Neural progenitor cell (in vitro differentiated cells): Measurements from ENCODE around the gene SLC9C2. TPM values are rescaled to one million over a fixed set of nuclear protein-coding genes. Genes with fewer than 3 reads are reported as not detected.
A peak's percentile ranks its signal among the peaks of the same experiment; 100 is the strongest.
"Not testable (repeated sequence)": the region's sequence is repeated elsewhere in the genome, so short reads cannot be mapped to it uniquely, and the experiment has no call there.

ENCODE experiments used
- DNase-seq: peaks from one replicate; pipeline ENCODE4 v3.0.0-alpha.2; 2016; ENCODE audit warnings: low spot score
- H2AFZ ChIP-seq: fragments of 200-600 bp; sonication (generic); replicated peaks from 2 replicates; pipeline ENCODE4 v1.6.1; 2016; ENCODE audit warnings: antibody characterized with exemption
- H3F3A ChIP-seq: fragments of 200-600 bp; sonication (generic); 2 replicates; pipeline ENCODE4 v1.6.1; 2016; ENCODE audit warnings: antibody characterized with exemption, low read depth
- H3K27ac ChIP-seq: fragments of 200-600 bp; sonication (generic); 2 replicates; pipeline ENCODE4 v1.5.1; 2016; ENCODE audit warnings: mild to moderate bottlenecking
- H3K27me3 ChIP-seq: fragments of 200-600 bp; sonication (generic); 2 replicates; pipeline ENCODE4 v1.6.1; 2016; ENCODE audit warnings: mild to moderate bottlenecking, moderate library complexity
- H3K36me3 ChIP-seq: fragments of 200-600 bp; sonication (generic); 2 replicates; pipeline ENCODE4 v1.5.1; 2016
- H3K4me1 ChIP-seq: fragments of 200-600 bp; sonication (generic); 2 replicates; pipeline ENCODE4 v1.6.1; 2016; ENCODE audit warnings: mixed run types
- H3K4me2 ChIP-seq: fragments of 200-600 bp; sonication (generic); 2 replicates; pipeline ENCODE4 v1.6.1; 2016
- H3K4me3 ChIP-seq: fragments of 200-600 bp; sonication (generic); 2 replicates; pipeline ENCODE4 v1.5.1; 2016
- H3K79me2 ChIP-seq: fragments of 200-600 bp; sonication (generic); 2 replicates; pipeline ENCODE4 v1.6.1; 2016; ENCODE audit warnings: low read depth
- H3K9ac ChIP-seq: fragments of 200-600 bp; sonication (generic); 2 replicates; pipeline ENCODE4 v1.6.1; 2016
- H3K9me3 ChIP-seq: fragments of 200-600 bp; sonication (generic); 2 replicates; pipeline ENCODE4 v1.5.1; 2016; ENCODE audit warnings: low read depth
- H4K20me1 ChIP-seq: fragments of 200-600 bp; sonication (generic); 2 replicates; pipeline ENCODE4 v1.6.1; 2016; ENCODE audit warnings: low read depth
- H3K27ac Mint-ChIP-seq: 3 replicates; pipeline ENCODE4 v1.8.0; 2021; ENCODE audit warnings: mixed read lengths
- H3K27me3 Mint-ChIP-seq: 2 replicates; pipeline ENCODE4 v1.8.0; 2022; ENCODE audit warnings: low read depth, mild to moderate bottlenecking, inconsistent platforms, moderate library complexity, mixed read lengths; ENCODE audit not compliant: insufficient read depth
- H3K36me3 Mint-ChIP-seq: 3 replicates; pipeline ENCODE4 v1.8.0; 2021; ENCODE audit warnings: mixed read lengths
- H3K4me1 Mint-ChIP-seq: 3 replicates; pipeline ENCODE4 v1.8.0; 2021; ENCODE audit warnings: mixed read lengths
- H3K4me3 Mint-ChIP-seq: 3 replicates; pipeline ENCODE4 v1.8.0; 2021; ENCODE audit warnings: mild to moderate bottlenecking, moderate library complexity, mixed read lengths
- H3K9me3 Mint-ChIP-seq: 3 replicates; pipeline ENCODE4 v1.8.0; 2020; ENCODE audit warnings: mixed read lengths
- EZH2 ChIP-seq: fragments of 200-600 bp; sonication (generic); IDR thresholded peaks from 2 replicates; pipeline ENCODE4 v1.6.1; 2017; ENCODE audit warnings: antibody characterized with exemption, mild to moderate bottlenecking, moderate library complexity
- EZH2phosphoT487 ChIP-seq: fragments of 200-600 bp; sonication (generic); IDR thresholded peaks from 2 replicates; pipeline ENCODE4 v1.6.1; 2017; ENCODE audit warnings: antibody characterized with exemption
- total RNA-seq: library from RNA; depleted of rRNA; stranded (reverse); fragments of >200 nt; gene quantifications from 2 replicates; pipeline ENCODE4 v1.2.3, GENCODE V29; 2015; ENCODE audit warnings: low replicate concordance
- TF ChIP-seq, protein P1 (sequence below): fragments of 200-600 bp; sonication (generic); IDR thresholded peaks from 2 replicates; pipeline ENCODE4 v1.5.1; 2017; ENCODE audit warnings: antibody characterized with exemption, mild to moderate bottlenecking

The SLC9C2 gene
- total RNA-seq, 1 donor from 2014 or later, result not detected

- TF ChIP-seq EZH2phosphoT487 (no peak), EZH2 (no peak)
- TF ChIP-seq, protein P1, sequence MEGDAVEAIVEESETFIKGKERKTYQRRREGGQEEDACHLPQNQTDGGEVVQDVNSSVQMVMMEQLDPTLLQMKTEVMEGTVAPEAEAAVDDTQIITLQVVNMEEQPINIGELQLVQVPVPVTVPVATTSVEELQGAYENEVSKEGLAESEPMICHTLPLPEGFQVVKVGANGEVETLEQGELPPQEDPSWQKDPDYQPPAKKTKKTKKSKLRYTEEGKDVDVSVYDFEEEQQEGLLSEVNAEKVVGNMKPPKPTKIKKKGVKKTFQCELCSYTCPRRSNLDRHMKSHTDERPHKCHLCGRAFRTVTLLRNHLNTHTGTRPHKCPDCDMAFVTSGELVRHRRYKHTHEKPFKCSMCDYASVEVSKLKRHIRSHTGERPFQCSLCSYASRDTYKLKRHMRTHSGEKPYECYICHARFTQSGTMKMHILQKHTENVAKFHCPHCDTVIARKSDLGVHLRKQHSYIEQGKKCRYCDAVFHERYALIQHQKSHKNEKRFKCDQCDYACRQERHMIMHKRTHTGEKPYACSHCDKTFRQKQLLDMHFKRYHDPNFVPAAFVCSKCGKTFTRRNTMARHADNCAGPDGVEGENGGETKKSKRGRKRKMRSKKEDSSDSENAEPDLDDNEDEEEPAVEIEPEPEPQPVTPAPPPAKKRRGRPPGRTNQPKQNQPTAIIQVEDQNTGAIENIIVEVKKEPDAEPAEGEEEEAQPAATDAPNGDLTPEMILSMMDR, result no peak
- Histone ChIP-seq H3K36me3 (peaks cover 12% of the 10 kb centered on the region), H4K20me1 (peaks cover 36% of the 10 kb centered on the region), H3K27ac (peak overlapping the region; percentile 98), H3K9ac (peak overlapping the region; percentile 53), H3K27me3 (no peaks in the 10 kb centered on the region), H3K9me3 (no peaks in the 10 kb centered on the region), H3K4me1 (peaks cover 33% of the 10 kb centered on the region), H3F3A (peaks cover 4% of the 10 kb centered on the region), H3K79me2 (peaks cover 60% of the 10 kb centered on the region), H2AFZ (peak overlapping the region; percentile 83), H3K4me3 (peak overlapping the region; percentile 97), H3K4me2 (peak overlapping the region; percentile 93)
- H3K4me1 Mint-ChIP-seq, result peaks cover 31% of the 10 kb centered on the region
- H3K27me3 Mint-ChIP-seq, result no peaks in the 10 kb centered on the region
- peaks cover 5% of the 10 kb centered on the region for H3K9me3 Mint-ChIP-seq
- no peak overlapping the region for H3K27ac Mint-ChIP-seq
- H3K36me3 Mint-ChIP-seq, result peaks cover 27% of the 10 kb centered on the region
- peak overlapping the region; percentile 90 for H3K4me3 Mint-ChIP-seq
- peak; percentile 97 for DNase-seq
Measured at GRCh38 chr1:173476665-173477285, 126.1 kb downstream of the SLC9C2 start.

DNA sequence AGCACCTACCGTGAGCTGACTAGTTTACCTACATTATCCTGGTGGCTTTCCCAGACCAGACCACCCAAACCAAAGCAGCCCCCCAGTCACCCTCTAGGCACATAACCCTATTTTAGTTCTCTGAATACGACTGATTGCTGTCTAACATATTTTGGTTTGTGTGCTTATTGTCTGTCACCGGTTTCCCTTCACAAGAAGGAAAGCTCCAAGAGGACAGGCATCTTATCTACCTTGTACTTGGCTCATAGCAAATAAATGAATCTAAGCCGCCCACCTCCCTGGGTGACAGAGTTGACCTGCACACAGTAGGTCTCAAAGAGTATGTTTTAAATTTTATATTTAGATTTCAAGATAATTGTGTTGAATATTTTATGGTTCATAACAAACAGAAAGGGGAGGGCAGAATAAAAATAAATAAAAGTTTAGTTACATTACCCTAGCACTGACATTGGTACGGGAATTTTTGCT lies 126.6 kb downstream of the SLC9C2 start:
- no peak for DNase-seq
- no peak overlapping the region for H3K27ac ChIP-seq
- H3K36me3 Mint-ChIP-seq, result peaks cover 25% of the 10 kb centered on the region
- no peaks in the 10 kb centered on the region for H3K27me3 Mint-ChIP-seq
- peak overlapping the region; percentile 83 for H2AFZ ChIP-seq
- H3K4me1 Mint-ChIP-seq, result peaks cover 31% of the 10 kb centered on the region
- peaks cover 6% of the 10 kb centered on the region for H3K36me3 ChIP-seq
- H3K9me3 ChIP-seq, result peaks cover under 1% of the 10 kb centered on the region
- peak overlapping the region; percentile 53 for H3K9ac ChIP-seq
- H3K27ac Mint-ChIP-seq, result no peak overlapping the region
- no peaks in the 10 kb centered on the region for H3K27me3 ChIP-seq
- H4K20me1 ChIP-seq, result peaks cover 35% of the 10 kb centered on the region
- peaks cover 4% of the 10 kb centered on the region for H3F3A ChIP-seq
- H3K4me2 ChIP-seq, result peak overlapping the region; percentile 93
- H3K4me3 Mint-ChIP-seq, result peak overlapping the region; percentile 90
- peaks cover 10% of the 10 kb centered on the region for H3K9me3 Mint-ChIP-seq
- peak overlapping the region; percentile 79 for H3K4me3 ChIP-seq
- TF ChIP-seq EZH2phosphoT487 (no peak), EZH2 (no peak)
- TF ChIP-seq, protein P1, result no peak
- H3K4me1 ChIP-seq, result peaks cover 33% of the 10 kb centered on the region
- peaks cover 57% of the 10 kb centered on the region for H3K79me2 ChIP-seq

DNA sequence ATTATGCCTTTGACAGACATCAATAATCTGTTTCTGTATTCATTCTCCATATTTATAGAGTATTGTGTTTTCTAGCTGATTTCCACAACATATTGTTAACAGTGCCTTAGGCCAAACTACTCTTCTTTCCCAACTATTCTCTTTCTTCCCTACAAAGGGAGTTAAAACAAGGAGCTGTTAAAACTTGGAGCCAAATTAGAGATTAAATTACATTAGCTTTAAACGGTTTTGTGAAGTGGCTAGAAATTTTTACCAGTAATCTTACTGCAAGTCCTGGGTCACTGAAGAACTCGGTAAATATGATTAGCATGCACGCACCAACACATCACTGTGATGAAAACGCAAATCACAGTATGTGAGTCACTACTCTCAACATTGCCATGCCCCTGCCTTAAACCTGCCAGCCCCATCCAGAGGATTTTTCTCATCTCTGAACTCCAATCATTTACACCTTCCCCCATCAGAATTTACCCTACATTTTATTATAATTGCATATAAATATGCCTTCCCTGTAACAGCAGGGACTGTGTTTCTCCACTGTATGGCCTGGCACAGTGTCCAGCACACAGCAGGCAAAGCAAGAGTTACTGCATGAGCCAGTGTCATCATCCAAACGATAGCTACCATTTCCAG lies 127.2 kb downstream of the SLC9C2 start:
- Histone ChIP-seq H4K20me1 (peaks cover 30% of the 10 kb centered on the region), H3K79me2 (peaks cover 51% of the 10 kb centered on the region), H3K4me3 (peak overlapping the region; percentile 79), H3K4me2 (peak overlapping the region; percentile 93), H3F3A (peaks cover 4% of the 10 kb centered on the region), H3K9me3 (peaks cover 6% of the 10 kb centered on the region), H2AFZ (no peak overlapping the region), H3K9ac (no peak overlapping the region), H3K27me3 (no peaks in the 10 kb centered on the region), H3K27ac (no peak overlapping the region), H3K36me3 (peaks cover under 1% of the 10 kb centered on the region), H3K4me1 (peaks cover 33% of the 10 kb centered on the region)
- peaks cover 22% of the 10 kb centered on the region for H3K36me3 Mint-ChIP-seq
- H3K9me3 Mint-ChIP-seq, result peaks cover 11% of the 10 kb centered on the region
- H3K27me3 Mint-ChIP-seq, result no peaks in the 10 kb centered on the region
- TF ChIP-seq EZH2phosphoT487, result no peak
- no peak for TF ChIP-seq EZH2
- TF ChIP-seq, protein P1, result no peak
- H3K4me1 Mint-ChIP-seq, result peaks cover 31% of the 10 kb centered on the region
- H3K4me3 Mint-ChIP-seq, result peak overlapping the region; percentile 90
- no peak for DNase-seq
- H3K27ac Mint-ChIP-seq, result no peak overlapping the region

GRCh38 chr1:173474780-173475421 lies 128.0 kb downstream of the SLC9C2 start:
- not testable (repeated sequence) for H3K9me3 ChIP-seq, H2AFZ ChIP-seq, H3K27me3 ChIP-seq, H3K27ac ChIP-seq, H3F3A ChIP-seq, H3K4me3 Mint-ChIP-seq, DNase-seq, H3K36me3 ChIP-seq, H3K9ac ChIP-seq, H3K27me3 Mint-ChIP-seq
- Histone ChIP-seq H3K4me1 (peaks cover 32% of the 10 kb centered on the region), H4K20me1 (peaks cover 22% of the 10 kb centered on the region), H3K4me2 (peak overlapping the region; percentile 93), H3K4me3 (peak overlapping the region; percentile 79), H3K79me2 (peaks cover 43% of the 10 kb centered on the region)
- peak overlapping the region; percentile 8 for H3K27ac Mint-ChIP-seq
- peaks cover 19% of the 10 kb centered on the region for H3K9me3 Mint-ChIP-seq
- peaks cover 21% of the 10 kb centered on the region for H3K36me3 Mint-ChIP-seq
- peaks cover 30% of the 10 kb centered on the region for H3K4me1 Mint-ChIP-seq
